Measurements from ENCODE around the gene PRKAR1A. TPM values are rescaled to one million over a fixed set of nuclear protein-coding genes. Genes with fewer than 3 reads are reported as not detected.

The PRKAR1A gene
- total RNA-seq, 1 donor from 2014 or later = 258 TPM

- DNase-seq (ENCODE audit: low spot score) = no peak
Observed at GRCh38 chr17:68599552-68600066, 87.4 kb downstream of the PRKAR1A start.

DNA sequence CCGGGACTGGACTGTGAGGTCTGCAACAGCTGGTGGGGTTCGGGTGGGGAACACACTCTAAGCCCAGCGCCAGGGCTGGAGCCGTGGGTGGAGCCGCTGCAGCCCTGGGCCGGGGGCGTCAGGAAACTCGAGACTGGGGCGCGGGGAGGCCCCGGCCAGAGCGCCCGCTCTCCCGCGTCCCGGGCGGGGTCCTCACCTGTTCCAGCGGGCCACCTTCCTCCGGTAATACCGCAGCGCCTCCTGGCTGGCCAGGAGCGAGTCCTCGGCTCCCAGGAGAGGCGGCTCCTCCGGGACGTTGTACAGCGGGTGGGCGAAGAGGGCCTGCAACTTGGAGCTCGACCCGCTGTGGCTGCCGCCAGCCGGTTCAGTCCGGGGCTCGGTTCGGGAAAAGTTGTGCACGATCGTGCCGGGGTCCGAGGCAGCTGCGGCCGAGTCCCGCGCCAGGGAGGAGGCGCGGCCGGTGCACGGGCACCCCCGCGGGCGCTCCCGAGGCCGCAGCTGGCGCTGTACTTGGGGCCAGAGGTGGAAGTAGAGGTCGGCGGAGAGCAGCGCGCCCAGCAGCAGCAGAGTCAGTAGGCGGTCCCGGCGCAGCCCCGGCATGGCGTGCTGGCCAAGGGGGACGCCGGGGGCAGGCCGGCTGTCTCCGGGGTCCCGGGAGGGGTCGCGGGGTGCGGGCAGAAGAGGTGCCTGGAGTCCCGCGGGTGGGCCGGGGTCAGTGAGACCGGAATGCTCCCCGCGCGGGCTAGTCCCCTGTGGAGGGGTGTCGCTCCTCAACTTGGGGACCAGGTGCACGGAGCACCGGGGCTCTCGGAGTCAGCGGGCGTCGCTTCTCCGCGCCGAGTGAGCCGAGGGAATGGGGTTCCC is 88.1 kb downstream of the PRKAR1A start:
- no peak for DNase-seq (ENCODE audit: low spot score)

Other genes with a start within 250 kb of the PRKAR1A start
- 0.49 TPM for gene SLC16A6, start 221.3 kb upstream of the PRKAR1A start, total RNA-seq
- 2.0 TPM for gene ARSG, start 220.9 kb upstream of the PRKAR1A start, total RNA-seq
- gene WIPI1, start 54.9 kb upstream of the PRKAR1A start, total RNA-seq = 61.9 TPM
- 7.4 TPM for gene FAM20A, start 88.9 kb downstream of the PRKAR1A start, total RNA-seq

All from mucosa of gallbladder (tissue), 1 donor.